ENCODE data around the gene ZNF79. TPM values are rescaled to one million over a fixed set of nuclear protein-coding genes. Genes with fewer than 3 reads are reported as not detected.

The ZNF79 gene
- total and polyA plus RNA-seq, 2 of the 4 experiments (the other 2 are of a cell fraction), result 5.6 to 15.4 TPM

GRCh38 chr9:127485995-127486394, 61.8 kb downstream of the ZNF79 start:
- no peak overlapping the region for H3K23ac ChIP-seq (ENCODE audit: low read depth, low read length)
- H2BK20ac ChIP-seq (ENCODE audit: low read depth, low read length), result no peak overlapping the region
- ChIA-PET POLR2A (ENCODE audit: unreplicated experiment) (no interaction called here), CTCF (interaction anchor here (0.7 kb wide), 1 partner anchor 101 kb away, joined by 3 read pairs; no protein-coding TSS in a partner anchor)
- intact Hi-C loops (cut with micrococcal nuclease), result no loop called here
- no peak overlapping the region for H3K14ac ChIP-seq (replicated peaks; ENCODE audit: low read depth, low read length)
- H2BK120ac ChIP-seq (ENCODE audit: low read depth, low read length), result no peak overlapping the region
- H3K36me3 ChIP-seq (ENCODE audit: control insufficient read depth, insufficient read depth, low read length), result peaks cover 27% of the 10 kb centered on the region
- H3K9ac ChIP-seq (ENCODE audit: low read depth, low read length), result no peak overlapping the region
- H3K56ac ChIP-seq (ENCODE audit: extremely low read depth, insufficient read depth, low read length), result no peak overlapping the region
- H2AK9ac ChIP-seq (replicated peaks; ENCODE audit: low read depth, low read length, poor library complexity), result peak overlapping the region; percentile 70
- no peak overlapping the region for H2BK5ac ChIP-seq (ENCODE audit: low read depth, low read length, poor library complexity, severe bottlenecking)
- no peak overlapping the region for H2BK15ac ChIP-seq (ENCODE audit: low read depth, low read length)
- H2AK5ac ChIP-seq (ENCODE audit: low read depth, low read length), result no peak overlapping the region
- H3K18ac ChIP-seq (ENCODE audit: low read depth, low read length), result no peak overlapping the region
- no peaks in the 10 kb centered on the region for H3K27me3 ChIP-seq (ENCODE audit: control insufficient read depth, insufficient read depth, low read length)
- H4K5ac ChIP-seq (ENCODE audit: low read depth, low read length), result no peak overlapping the region
- H4K91ac ChIP-seq (ENCODE audit: insufficient read depth, low read depth, low read length), result no peak overlapping the region
- dilution Hi-C loops (cut with HindIII; ENCODE audit: low sequenced_read_pairs, unreplicated experiment), result no loop called here
- TF ChIP-seq FOS (IDR thresholded peaks at IDR 0.05; ENCODE audit: low read depth, low read length) (no peak), CEBPB (IDR thresholded peaks at IDR 0.05; ENCODE audit: low read depth, low read length) (peak; percentile 48; the same call in 1 of the 2 replicates)
- ATAC-seq (ENCODE audit: low read depth), result no peak
- H3K4me1 ChIP-seq (ENCODE audit: control insufficient read depth, insufficient read depth, low read length), result peaks cover 5% of the 10 kb centered on the region; the same call in 1 of the 2 replicates
- no peak overlapping the region for H3K4ac ChIP-seq (ENCODE audit: low read depth, low read length)
- BruUV-seq (replicated peaks), result no TSS peak
- 91% methylated on average over 9 of the region's 11 CpGs; no CpG with 5 or more reads in 1 of the 2 experiments for WGBS, 2 experiments (ENCODE audit: extremely low coverage in 2 of 2, insufficient read length in 1 of 2)
- no peak overlapping the region for H4K8ac ChIP-seq (ENCODE audit: low read depth in 2 of 2, low read length in 2 of 2)
- H3K9me3 ChIP-seq (ENCODE audit: control insufficient read depth, insufficient read depth, low read length), result no peaks in the 10 kb centered on the region
- H4K20me1 ChIP-seq (ENCODE audit: insufficient read depth, low read length), result no peaks in the 10 kb centered on the region
- H2AFZ ChIP-seq (replicated peaks; ENCODE audit: low read length, poor library complexity), result no peak overlapping the region
- in situ Hi-C loops (cut with MboI; ENCODE audit: low sequenced_read_pairs), result no loop called here
- peaks cover 0 to 12% of the 10 kb centered on the region in 2 experiments; a peak in 1 of 4 replicates for H3K79me1 ChIP-seq (ENCODE audit: low read depth in 1 of 2, low read length in 2 of 2)
- no peak overlapping the region for H3K4me2 ChIP-seq (ENCODE audit: low read depth, low read length)
- no peak for DNase-seq
- no peak overlapping the region for H3K27ac ChIP-seq (ENCODE audit: insufficient read depth, low read length)
- peaks cover 3% of the 10 kb centered on the region; the same call in 1 of the 2 replicates for H3K9me1 ChIP-seq (ENCODE audit: insufficient read depth, low read length)
- no peak overlapping the region for H3K4me3 ChIP-seq (ENCODE audit: insufficient read depth, low read depth, low read length)

Measured in IMR-90 (cell line).